Smooth muscle cell (in vitro differentiated cells): ENCODE data around the gene TRIM71. TPM values are rescaled to one million over a fixed set of nuclear protein-coding genes. Genes with fewer than 3 reads are reported as not detected.
A peak's percentile ranks its signal among the peaks of the same experiment; 100 is the strongest.
"Not testable (repeated sequence)": the region's sequence is repeated elsewhere in the genome, so short reads cannot be mapped to it uniquely, and the experiment has no call there.

Experiments used
- DNase-seq: peaks from one replicate; lab custom pipeline; 2025; ENCODE audit not compliant: unreplicated experiment; lab: John Stamatoyannopoulos, UW
- H2AFZ ChIP-seq: fragments of 200-600 bp; sonication (generic); 2 replicates; pipeline ENCODE4 v1.6.0; 2016; ENCODE audit warnings: antibody characterized with exemption, low read depth, mild to moderate bottlenecking
- H3F3A ChIP-seq: fragments of 200-600 bp; sonication (generic); 2 replicates; pipeline ENCODE4 v1.6.0; 2017; ENCODE audit warnings: antibody characterized with exemption, low read depth
- H3K27ac ChIP-seq: fragments of 200-600 bp; sonication (generic); 2 replicates; pipeline ENCODE4 v1.5.1; 2016; ENCODE audit warnings: low read depth, mild to moderate bottlenecking
- H3K27me3 ChIP-seq: fragments of 200-600 bp; sonication (generic); 2 replicates; pipeline ENCODE4 v1.6.1; 2016; ENCODE audit warnings: low read depth, mild to moderate bottlenecking
- H3K36me3 ChIP-seq: fragments of 200-600 bp; sonication (generic); 2 replicates; pipeline ENCODE4 v1.5.1; 2016; ENCODE audit warnings: low read depth
- H3K4me1 ChIP-seq: fragments of 200-600 bp; sonication (generic); 2 replicates; pipeline ENCODE4 v1.5.1; 2016; ENCODE audit warnings: low read depth
- H3K4me2 ChIP-seq: fragments of 200-600 bp; sonication (generic); 2 replicates; pipeline ENCODE4 v1.6.0; 2016; ENCODE audit warnings: mild to moderate bottlenecking
- H3K4me3 ChIP-seq: fragments of 200-600 bp; sonication (generic); 2 replicates; pipeline ENCODE4 v1.5.1; 2016; ENCODE audit warnings: mild to moderate bottlenecking
- H3K79me2 ChIP-seq: fragments of 200-600 bp; sonication (generic); 2 replicates; pipeline ENCODE4 v1.6.0; 2016; ENCODE audit warnings: low read depth, mild to moderate bottlenecking
- H3K9ac ChIP-seq: fragments of 200-600 bp; sonication (generic); 2 replicates; pipeline ENCODE4 v1.6.0; 2016; ENCODE audit warnings: low read depth
- H3K9me3 ChIP-seq: fragments of 200-600 bp; sonication (generic); replicated peaks from 2 replicates; pipeline ENCODE4 v1.5.1; 2016; ENCODE audit warnings: low read depth
- H4K20me1 ChIP-seq: fragments of 200-600 bp; sonication (generic); 2 replicates; pipeline ENCODE4 v1.6.0; 2016; ENCODE audit warnings: low read depth
- CTCF ChIP-seq: fragments of 200-600 bp; sonication (generic); IDR thresholded peaks from 2 replicates; pipeline ENCODE4 v1.5.1; 2017; ENCODE audit warnings: borderline replicate concordance, mild to moderate bottlenecking, antibody characterized with exemption; ENCODE audit not compliant: insufficient read depth, poor library complexity, severe bottlenecking
- WGBS: methylation state at CpG from one replicate; pipeline ENCODE4 v1.1.7; 2016; ENCODE audit warnings: low lambda C conversion rate; 5-methylcytosine and 5-hydroxymethylcytosine counted together
- polyA plus RNA-seq: library from polyadenylated mRNA; unstranded; fragments of >200 nt; fragmentation: Nextera tagmentation; extraction: Ambion mirVana; gene quantifications from 2 replicates; pipeline ENCODE4 v1.2.1, GENCODE V29; 2016
- total RNA-seq: library from RNA; depleted of rRNA; stranded (reverse); fragments of >200 nt; gene quantifications from 2 replicates; pipeline ENCODE4 v1.2.3, GENCODE V29; 2014

The TRIM71 gene
- total and polyA plus RNA-seq, 2 experiments from 2014 or later: 0.19 to 1.1 TPM

- 88% methylated on average over 7 of the region's 7 CpGs for WGBS
- Histone ChIP-seq H3K4me2 (no peak overlapping the region), H3K9me3 (no peaks in the 10 kb centered on the region), H3K79me2 (no peaks in the 10 kb centered on the region), H4K20me1 (no peaks in the 10 kb centered on the region), H3K27me3 (peaks cover 12% of the 10 kb centered on the region), H3K4me1 (no peaks in the 10 kb centered on the region), H2AFZ (no peak overlapping the region), H3K4me3 (no peak overlapping the region), H3F3A (no peaks in the 10 kb centered on the region), H3K36me3 (no peaks in the 10 kb centered on the region), H3K27ac (no peak overlapping the region), H3K9ac (no peak overlapping the region)
- no peak for TF ChIP-seq CTCF
- DNase-seq: no peak
Measured at GRCh38 chr3:32922078-32922477, 104.3 kb downstream of the TRIM71 start.

- no peak overlapping the region for H3K4me3 ChIP-seq
- 97% methylated on average over 3 of the region's 3 CpGs for WGBS
- no peaks in the 10 kb centered on the region for H3K4me1 ChIP-seq
- no peak overlapping the region for H3K9ac ChIP-seq
- no peaks in the 10 kb centered on the region for H3K36me3 ChIP-seq
- peaks cover 9% of the 10 kb centered on the region for H3K27me3 ChIP-seq
- no peaks in the 10 kb centered on the region for H4K20me1 ChIP-seq
- no peaks in the 10 kb centered on the region for H3K79me2 ChIP-seq
- H3F3A ChIP-seq: no peaks in the 10 kb centered on the region
- no peak for DNase-seq
- no peak overlapping the region for H3K4me2 ChIP-seq
- no peak overlapping the region for H2AFZ ChIP-seq
- H3K9me3 ChIP-seq: no peaks in the 10 kb centered on the region
- no peak overlapping the region for H3K27ac ChIP-seq
- no peak for TF ChIP-seq CTCF
Measured at GRCh38 chr3:32930161-32930560, 112.4 kb downstream of the TRIM71 start.

DNA sequence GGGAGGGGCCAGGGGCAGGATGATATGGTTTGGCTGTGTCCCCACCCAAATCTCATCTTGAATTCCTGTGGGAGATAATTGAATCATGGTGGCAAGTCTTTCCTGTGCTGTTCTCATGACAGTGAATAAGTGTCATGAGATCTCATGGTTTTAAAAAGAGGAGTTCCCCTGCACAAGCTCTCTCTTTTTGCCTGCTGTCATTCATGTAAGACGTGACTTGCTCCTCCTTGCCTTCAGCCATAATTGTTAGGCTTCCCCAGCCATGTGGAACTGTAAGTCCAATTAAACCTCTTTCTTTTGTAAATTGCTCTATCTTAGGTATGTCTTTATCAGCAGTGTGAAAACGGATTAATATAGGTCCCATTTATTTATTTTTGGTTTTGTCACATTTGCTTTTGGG, 113.5 kb downstream of the TRIM71 start:
- not testable (repeated sequence) for DNase-seq, H3K4me2 ChIP-seq, H3K27me3 ChIP-seq, H3K9me3 ChIP-seq, H4K20me1 ChIP-seq, H3K9ac ChIP-seq, H3K36me3 ChIP-seq, H2AFZ ChIP-seq, H3F3A ChIP-seq, H3K79me2 ChIP-seq, H3K27ac ChIP-seq, H3K4me1 ChIP-seq, H3K4me3 ChIP-seq
- WGBS: 95% methylated on average over 2 of the region's 2 CpGs

- H2AFZ ChIP-seq: no peak overlapping the region
- H3K36me3 ChIP-seq: no peaks in the 10 kb centered on the region
- no peaks in the 10 kb centered on the region for H3F3A ChIP-seq
- no peak overlapping the region for H3K27ac ChIP-seq
- no peak overlapping the region for H3K4me3 ChIP-seq
- no peaks in the 10 kb centered on the region for H3K79me2 ChIP-seq
- WGBS: 73% methylated on average over 5 of the region's 5 CpGs
- H3K4me2 ChIP-seq: no peak overlapping the region
- H3K27me3 ChIP-seq: no peaks in the 10 kb centered on the region
- H3K9me3 ChIP-seq: no peaks in the 10 kb centered on the region
- DNase-seq: no peak
- TF ChIP-seq CTCF: peak; percentile 76
- H3K4me1 ChIP-seq: no peaks in the 10 kb centered on the region
- H3K9ac ChIP-seq: no peak overlapping the region
- no peaks in the 10 kb centered on the region for H4K20me1 ChIP-seq
Measured at GRCh38 chr3:32934150-32934742, 116.4 kb downstream of the TRIM71 start.
